HG02763 (cell line): ENCODE data around the gene LHFPL5.

Experiments used
- ATAC-seq: cut with Tn5 transposase; IDR thresholded peaks from one replicate; pipeline ENCODE4 v1.9.1; 2021; ENCODE audit warnings: mild to moderate bottlenecking, moderate library complexity; ENCODE audit not compliant: unreplicated experiment

Gene LHFPL5

GRCh38 chr6:35804996-35805736, at the start of gene LHFPL5:
TSS of gene LHFPL5 (plus strand) at chr6:35805352. CDS start at chr6:35805671, 319 bp downstream.
- no peak for ATAC-seq

DNA sequence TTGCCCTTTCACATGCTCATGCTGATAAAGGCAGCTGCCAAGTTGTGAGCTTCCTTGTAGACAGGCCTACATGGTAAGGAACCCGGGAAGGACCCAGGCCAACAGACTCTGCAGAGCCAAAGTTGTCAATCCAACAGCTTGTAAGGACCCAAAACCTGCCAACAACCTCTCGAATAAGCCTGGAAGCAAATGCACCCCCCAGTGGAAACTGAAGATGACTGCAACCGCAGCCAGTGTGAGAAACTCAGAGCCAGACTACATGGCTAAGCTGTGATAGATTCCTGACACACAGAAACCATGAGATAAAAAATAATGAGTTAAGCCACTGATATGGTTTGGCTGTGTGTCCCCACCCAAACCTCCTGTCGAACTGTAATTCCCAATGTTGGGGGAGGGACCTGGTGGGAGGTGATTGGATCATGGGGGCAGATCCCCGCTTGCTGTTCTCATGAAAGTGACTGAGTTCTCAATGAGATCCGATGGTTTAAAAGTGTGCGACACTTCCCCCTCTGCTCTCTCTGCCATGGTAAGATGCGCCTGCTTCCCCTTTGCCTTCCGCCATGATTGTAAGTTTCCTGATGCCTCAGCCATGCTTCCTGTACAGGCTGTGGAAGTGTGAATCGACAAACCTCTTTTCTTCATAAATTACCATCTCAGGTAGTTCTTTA, 47.6 kb upstream of the LHFPL5 start:
- ATAC-seq: no peak

- no peak for ATAC-seq
These were observed 45.7 kb upstream of the LHFPL5 start for GRCh38 chr6:35759426-35759825.

DNA sequence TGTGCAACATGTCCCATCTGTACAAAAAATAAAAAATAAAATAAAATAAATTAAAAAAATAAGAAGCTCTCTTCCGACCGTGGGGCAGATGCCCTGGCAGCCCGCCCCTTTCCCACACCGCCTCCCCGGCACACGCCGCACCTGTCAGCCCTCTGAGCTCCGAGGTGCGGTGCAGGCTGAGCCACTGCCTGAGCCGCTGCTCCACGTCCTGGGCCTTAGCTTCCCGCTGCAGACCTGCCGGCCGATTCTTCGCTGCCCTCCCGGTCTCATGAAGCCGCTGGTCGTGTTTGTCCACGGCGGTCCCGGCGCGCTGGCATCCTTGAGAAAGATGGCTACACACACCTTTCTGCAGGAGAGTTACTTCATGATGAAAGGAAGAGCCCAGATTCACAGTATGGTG, 39.4 kb upstream of the LHFPL5 start:
- no peak for ATAC-seq

- ATAC-seq: no peak
These were observed 35.9 kb upstream of the LHFPL5 start for GRCh38 chr6:35769211-35769610.

- ATAC-seq: no peak
These were observed 33.9 kb upstream of the LHFPL5 start for GRCh38 chr6:35771343-35771627.

DNA sequence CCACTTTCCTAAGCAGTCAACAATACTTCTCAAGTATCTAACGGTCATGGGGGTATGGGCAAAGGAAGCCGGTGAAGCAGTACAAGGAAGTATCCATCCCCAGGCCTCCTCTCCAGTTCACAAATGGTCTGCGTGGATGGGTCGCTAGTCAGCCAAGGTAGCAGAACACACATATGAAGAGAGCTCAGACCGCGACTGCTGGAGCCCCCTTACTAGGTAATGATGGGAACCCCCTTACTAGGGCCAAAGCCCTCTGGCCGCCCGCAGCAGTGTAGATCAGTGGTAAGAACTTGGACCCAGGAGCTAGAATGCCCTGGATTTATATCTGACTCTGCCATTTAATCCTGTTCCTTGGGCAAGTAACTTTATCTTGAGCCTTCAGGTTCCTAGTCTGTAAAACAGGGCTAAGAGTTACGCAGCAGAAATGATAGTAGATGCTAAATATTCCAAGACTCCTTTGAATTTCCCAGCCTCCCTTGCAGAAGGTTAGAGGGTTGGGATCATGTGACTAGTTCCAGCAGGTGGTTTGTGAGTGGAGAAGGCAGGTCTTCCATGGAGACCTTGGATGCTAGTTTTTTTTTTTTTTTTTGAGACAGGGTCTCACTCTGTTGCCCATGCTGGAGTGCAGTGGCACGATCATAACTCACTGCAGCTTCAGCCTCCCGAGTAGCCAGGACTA, 30.9 kb upstream of the LHFPL5 start:
- ATAC-seq: no peak

- ATAC-seq: no peak
These were observed 30.1 kb upstream of the LHFPL5 start for GRCh38 chr6:35775031-35775430.

DNA sequence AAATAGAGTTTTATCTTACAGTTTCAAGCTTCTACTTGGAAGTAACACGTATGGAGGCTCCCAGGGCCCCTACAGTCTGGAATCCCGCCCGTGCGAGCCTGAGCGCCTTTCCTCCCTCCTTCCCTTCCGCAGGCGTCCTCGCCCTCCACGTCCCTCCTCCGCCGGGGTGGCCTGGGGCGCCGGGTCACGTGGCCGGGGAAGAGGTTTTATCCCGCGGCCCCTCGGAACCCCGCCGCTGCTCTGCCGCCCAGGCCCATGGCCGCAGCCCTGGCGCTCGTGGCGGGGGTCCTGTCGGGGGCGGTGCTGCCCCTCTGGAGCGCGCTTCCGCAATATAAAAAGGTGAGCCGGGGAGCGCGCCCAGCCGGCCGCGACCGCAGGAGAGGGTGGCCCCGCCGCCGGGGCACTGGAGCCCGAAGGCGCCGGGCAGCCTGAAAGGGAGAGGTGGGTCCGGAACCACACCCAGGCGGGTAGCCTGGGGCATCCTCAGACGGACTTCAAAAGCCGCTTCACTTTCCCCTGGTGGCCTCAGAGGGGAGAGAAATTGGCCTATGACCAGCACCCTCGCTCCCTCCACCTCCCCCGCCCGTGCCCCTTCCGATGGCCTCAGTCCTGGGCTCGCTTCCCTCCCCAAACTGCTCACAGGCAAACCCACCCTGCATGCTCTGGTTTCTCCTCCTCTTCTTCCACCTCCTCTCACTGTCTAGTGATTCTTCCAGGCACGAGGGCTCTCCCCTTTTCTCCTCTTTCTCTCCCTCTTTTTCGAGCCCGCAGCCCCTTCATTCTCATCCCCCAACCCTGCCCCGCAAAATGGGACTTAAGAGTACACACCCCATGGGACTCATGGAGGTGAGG, 28.6 kb upstream of the LHFPL5 start, which contains the start of gene CLPSL2:
Gene CLPSL2, plus strand, starts transcription at position 235 of the 852 bp plus-strand sequence. Its CDS starts 21 bp downstream, at position 256.
- ATAC-seq: no peak

DNA sequence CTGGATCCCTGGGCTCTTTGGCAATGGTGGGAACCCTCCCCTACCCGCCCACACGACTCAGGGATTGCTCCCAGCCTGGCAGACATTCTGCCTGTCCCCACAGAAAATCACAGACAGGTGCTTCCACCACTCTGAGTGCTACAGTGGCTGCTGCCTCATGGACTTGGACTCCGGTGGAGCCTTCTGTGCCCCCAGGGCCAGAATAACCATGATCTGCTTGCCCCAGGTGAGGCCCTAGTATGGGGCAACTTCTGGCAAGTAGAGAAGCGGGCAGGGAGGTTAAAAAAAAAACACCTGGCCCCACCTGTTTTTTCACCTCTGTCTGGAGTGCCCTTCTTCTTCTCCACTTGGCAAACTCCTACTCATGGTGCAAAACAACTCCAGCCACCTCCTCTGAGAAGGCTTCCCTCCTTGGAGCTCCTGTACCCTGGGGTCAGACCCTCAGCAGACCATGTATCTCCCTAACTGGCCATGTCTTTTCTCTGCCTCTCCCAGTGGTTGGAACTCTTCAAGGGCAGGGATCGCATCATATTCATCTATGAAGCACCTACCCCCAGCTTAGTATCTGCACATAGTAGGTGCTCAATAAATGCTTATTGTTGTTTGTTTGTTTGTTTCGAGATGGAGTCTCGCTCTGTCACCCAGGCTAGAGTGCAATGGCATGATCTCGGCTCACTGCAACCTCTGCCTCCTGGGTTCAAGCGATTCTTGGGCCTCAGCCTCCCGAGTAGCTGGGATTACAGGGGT, 27.6 kb upstream of the LHFPL5 start:
- ATAC-seq: no peak

- no peak for ATAC-seq
These were observed 26.7 kb upstream of the LHFPL5 start for GRCh38 chr6:35778437-35778836.

DNA sequence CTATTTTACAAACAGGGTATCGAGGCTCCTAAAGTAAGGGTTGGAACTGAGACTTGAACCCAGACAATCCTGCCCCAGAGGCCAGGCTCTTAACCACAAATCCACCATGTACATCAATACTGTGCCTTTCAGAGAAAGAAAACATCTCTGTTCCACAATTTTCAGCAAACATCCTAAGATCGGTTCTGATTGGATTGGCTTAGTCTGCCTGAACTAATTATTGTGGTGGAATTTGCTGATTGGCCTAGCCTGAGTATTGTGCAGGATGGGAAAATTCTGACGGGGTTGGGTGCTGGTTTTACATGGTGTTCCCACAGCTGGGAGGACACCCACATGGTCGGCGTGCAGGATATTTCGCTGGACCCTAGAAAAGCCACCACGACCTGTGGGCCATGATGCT, 24.4 kb upstream of the LHFPL5 start, which contains the start of gene CLPSL1:
Gene CLPSL1, plus strand, starts transcription at position 301 of the 400 bp plus-strand sequence. Its CDS starts 92 bp downstream, at position 393.
- ATAC-seq: no peak

GRCh38 chr6:35781290-35781689, 23.9 kb upstream of the LHFPL5 start:
- no peak for ATAC-seq

DNA sequence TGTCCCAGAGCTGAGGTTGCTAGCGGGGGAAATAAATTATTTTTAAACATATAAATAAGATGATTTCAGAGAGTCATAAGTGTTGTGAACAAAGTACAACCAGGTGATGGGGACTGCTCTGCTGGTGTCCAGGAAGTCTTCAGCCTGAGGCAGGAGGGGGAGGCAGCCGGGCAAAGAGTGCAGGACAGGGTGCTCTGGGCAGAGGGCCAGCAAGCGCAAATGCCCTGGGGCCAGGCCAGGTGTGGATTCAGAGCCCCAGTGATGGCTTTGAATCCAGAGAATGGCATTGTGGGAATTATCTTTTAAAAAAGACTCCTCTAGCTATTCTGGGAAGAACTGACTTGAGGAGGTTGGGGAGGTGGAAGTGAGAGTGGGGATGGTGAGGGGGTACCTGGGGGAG, 22.7 kb upstream of the LHFPL5 start:
- ATAC-seq: no peak

- no peak for ATAC-seq
These were observed 21.0 kb upstream of the LHFPL5 start for GRCh38 chr6:35784200-35784599.

DNA sequence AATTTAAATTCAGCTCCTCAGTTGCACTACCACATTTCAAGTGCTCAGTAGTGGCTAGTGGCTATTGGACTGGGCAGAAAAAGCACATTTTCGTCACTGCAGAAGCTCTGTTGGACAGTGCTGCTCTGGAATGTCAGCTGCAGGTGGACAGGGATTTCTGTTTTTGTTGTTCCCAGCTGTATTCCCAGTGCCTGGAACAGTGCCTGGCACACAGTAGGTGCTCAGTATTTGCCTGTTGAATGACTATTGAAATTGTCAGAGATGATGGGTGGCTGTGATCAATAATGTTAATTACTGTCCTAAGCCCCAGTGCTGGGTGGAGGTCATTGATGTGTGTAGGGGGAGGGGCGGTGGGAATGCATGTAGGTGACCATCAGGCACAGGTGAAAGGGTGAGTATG, 18.9 kb upstream of the LHFPL5 start:
- ATAC-seq: no peak

GRCh38 chr6:35786810-35787209, 18.3 kb upstream of the LHFPL5 start:
- ATAC-seq: no peak

GRCh38 chr6:35787266-35788218, 17.6 kb upstream of the LHFPL5 start:
- ATAC-seq: no peak

DNA sequence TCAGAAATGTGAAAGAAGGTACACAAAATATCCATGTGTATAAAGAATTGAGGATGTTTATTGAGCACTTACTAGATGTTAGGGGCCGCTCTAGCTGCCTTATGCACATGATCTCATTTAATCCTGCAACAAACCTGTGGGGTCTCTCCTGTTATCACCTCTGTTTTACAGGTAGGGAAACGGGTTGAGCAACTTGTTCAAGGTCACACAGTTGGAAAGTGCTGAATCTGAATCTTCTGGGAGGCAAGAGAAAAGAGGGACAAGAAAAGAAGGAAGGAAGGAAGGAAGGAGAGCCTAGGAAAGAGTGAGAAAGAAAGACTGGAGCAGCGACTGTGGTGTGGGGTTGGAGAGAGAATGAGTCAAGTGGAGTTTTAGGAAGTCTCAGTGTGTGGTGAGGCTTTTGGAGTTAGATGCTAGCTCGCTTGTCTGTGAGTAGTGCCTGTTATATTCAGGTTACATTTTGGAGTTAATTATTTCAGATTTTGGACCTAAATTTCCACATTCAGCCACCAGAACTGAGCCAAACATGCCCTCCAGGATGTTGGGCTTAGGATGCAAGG, 16.6 kb upstream of the LHFPL5 start:
- ATAC-seq: no peak
